ENCODE results near the gene VANGL2.

- TF ChIP-seq POLR2A (IDR thresholded peaks at IDR 0.05; ENCODE audit: low read depth, low read length) (no peak), POLR2AphosphoS5 (IDR thresholded peaks at IDR 0.05; ENCODE audit: low read depth, low read length) (no peak)
These were observed 11.6 kb downstream of the VANGL2 start for GRCh38 chr1:160412028-160412362.

Measured in GM12891 (cell line).